Endothelial cell of umbilical vein (primary cell): ENCODE measurements around the gene TXNRD2. TPM values are rescaled to one million over a fixed set of nuclear protein-coding genes. Genes with fewer than 3 reads are reported as not detected.
"Not testable (repeated sequence)": the region's sequence is repeated elsewhere in the genome, so short reads cannot be mapped to it uniquely, and the experiment has no call there.

Experiments used
- BruUV-seq: library from RNA; stranded (reverse); fragments of 400-500 nt; replicated peaks from 2 replicates; lab custom pipeline; 2021; lab: Mats Ljungman, UMichigan
- CTCF ChIA-PET: fragments of 300-600, 350-600 bp; sonication (Branson Sonifier 250); formaldehyde crosslinking; loops from one replicate; lab custom pipeline; 2021; ENCODE audit warnings: antibody characterized with exemption, inconsistent platforms; lab: Charles Lee
- POLR2A ChIA-PET: fragments of 300-600, 350-600 bp; sonication (Branson Sonifier 250); formaldehyde crosslinking; loops from one replicate; lab custom pipeline; 2021; ENCODE audit warnings: antibody characterized with exemption, inconsistent platforms; lab: Charles Lee
- DNase-seq: peaks from one replicate; pipeline ENCODE4 v3.0.0-alpha.2; 2011; ENCODE audit warnings: low read depth, low spot score
- FAIRE-seq: peaks from 2 replicates; lab custom pipeline; 2011; peaks lifted over from hg19 to GRCh38; lab: Jason Lieb, UNC
- H2AFZ ChIP-seq: 2 replicates; pipeline ENCODE4 v1.6.0; 2012; ENCODE audit warnings: low read depth, low read length, control low read depth, inconsistent platforms
- H3K27ac ChIP-seq: 2 replicates; pipeline ENCODE4 v1.5.1; 2011; ENCODE audit warnings: low read depth, mild to moderate bottlenecking, control low read depth, low read length, moderate library complexity; ENCODE audit not compliant: insufficient read depth
- H3K27me3 ChIP-seq, 2 experiments: 2 replicates each; pipeline versions ENCODE4 v1.6.0 to v1.6.1; 2011; ENCODE audit warnings: low read length in 2 of 2, mixed read lengths in 1 of 2; ENCODE audit not compliant: control insufficient read depth in 2 of 2, insufficient read depth in 2 of 2
- H3K36me3 ChIP-seq, 2 experiments: 2 replicates in 1 of 2; 3 replicates in 1 of 2; pipeline ENCODE4 v1.5.1; 2011; ENCODE audit warnings: low read length in 2 of 2, mild to moderate bottlenecking in 1 of 2, moderate library complexity in 1 of 2; ENCODE audit not compliant: control insufficient read depth in 2 of 2, insufficient read depth in 2 of 2; ENCODE audit errors: extremely low read depth in 1 of 2
- H3K4me1 ChIP-seq: 3 replicates; pipeline ENCODE4 v1.5.1; 2011; ENCODE audit warnings: mild to moderate bottlenecking, low read length; ENCODE audit not compliant: control insufficient read depth, insufficient read depth; ENCODE audit errors: extremely low read depth
- H3K4me2 ChIP-seq: 2 replicates; pipeline ENCODE4 v1.6.1; 2011; ENCODE audit warnings: low read length, control low read depth, mixed read lengths; ENCODE audit not compliant: insufficient read depth
- H3K4me3 ChIP-seq, 3 experiments: fragments of 200-600 bp in 1 of 3; sonication (generic), shearing (Covaris generic) in 1 of 3; replicated peaks in 1 of 3; 2 replicates each; pipeline ENCODE4 v1.5.1; 2011 to 2016; ENCODE audit warnings: control low read depth in 3 of 3, low read length in 3 of 3, mild to moderate bottlenecking in 2 of 3, inconsistent platforms in 1 of 3, low read depth in 1 of 3, moderate library complexity in 1 of 3; ENCODE audit not compliant: insufficient read depth in 1 of 3
- H3K79me2 ChIP-seq: 2 replicates; pipeline ENCODE4 v1.6.0; 2012; ENCODE audit warnings: low read length, inconsistent platforms; ENCODE audit not compliant: control insufficient read depth, insufficient read depth
- H3K9ac ChIP-seq: replicated peaks from 2 replicates; pipeline ENCODE3; 2011; ENCODE audit warnings: low read length, control low read depth; ENCODE audit not compliant: insufficient read depth; ENCODE audit errors: extremely low read depth
- H3K9me1 ChIP-seq: replicated peaks from 3 replicates; pipeline ENCODE4 v1.6.0; 2011; ENCODE audit warnings: mild to moderate bottlenecking, low read length; ENCODE audit not compliant: control insufficient read depth, insufficient read depth; ENCODE audit errors: extremely low read depth
- H3K9me3 ChIP-seq: replicated peaks from 2 replicates; pipeline ENCODE4 v1.5.1; 2012; ENCODE audit warnings: low read length, inconsistent platforms; ENCODE audit not compliant: control insufficient read depth, insufficient read depth
- H4K20me1 ChIP-seq: replicated peaks from 2 replicates; pipeline ENCODE3; 2011; ENCODE audit warnings: mild to moderate bottlenecking, low read length; ENCODE audit not compliant: control insufficient read depth, insufficient read depth; ENCODE audit errors: extremely low read depth
- EZH2 ChIP-seq: IDR thresholded peaks from 2 replicates; pipeline ENCODE4 v1.6.1; 2012; ENCODE audit warnings: borderline replicate concordance, low read depth, mild to moderate bottlenecking, moderate library complexity, low read length, inconsistent platforms; ENCODE audit not compliant: severe bottlenecking
- FOS ChIP-seq: IDR thresholded peaks from 2 replicates; pipeline ENCODE4 v1.6.1; 2011; ENCODE audit warnings: mild to moderate bottlenecking, low read length, moderate library complexity, borderline replicate concordance; ENCODE audit not compliant: insufficient read depth
- GATA2 ChIP-seq: IDR thresholded peaks from 2 replicates; pipeline ENCODE4 v1.7.0; 2011; ENCODE audit warnings: low read depth, mild to moderate bottlenecking, moderate library complexity, mixed read lengths, low read length; ENCODE audit not compliant: insufficient read length, insufficient read depth
- JUN ChIP-seq: IDR thresholded peaks from 2 replicates; pipeline ENCODE4 v1.6.1; 2011; ENCODE audit warnings: borderline replicate concordance, low read depth; ENCODE audit not compliant: insufficient read length, insufficient read depth
- MYC ChIP-seq: IDR thresholded peaks from one replicate; pipeline ENCODE4 v1.6.1; 2011; ENCODE audit warnings: mild to moderate bottlenecking, low read depth, low read length
- POLR2A ChIP-seq: IDR thresholded peaks from 2 replicates; pipeline ENCODE4 v1.6.1; 2012; ENCODE audit warnings: low read depth, mild to moderate bottlenecking, control low read depth, low read length
- POLR2AphosphoS5 ChIP-seq: IDR thresholded peaks from 2 replicates; pipeline ENCODE4 v1.6.1; 2012; ENCODE audit warnings: low read depth, mild to moderate bottlenecking, control low read depth, low read length, moderate library complexity; ENCODE audit not compliant: insufficient read depth
- dilution Hi-C: fragments of 300-500 bp; cut with MboI; formaldehyde crosslinking; loops from one replicate; pipeline ENCODE4 v1.15.0; 2019; ENCODE audit warnings: low sequenced_read_pairs; ENCODE audit not compliant: extremely low pct_ligation_motif_present
- intact Hi-C: fragments of 100-400 bp; cut with micrococcal nuclease; formaldehyde crosslinking; loops from one replicate; pipeline ENCODE4 v1.10.0; 2022
- polyA plus RNA-seq, 4 experiments: library from polyadenylated mRNA; depleted of rRNA in 3 of 4; stranded (reverse) in 3 of 4; unstranded in 1 of 4; fragments of >200 nt; gene quantifications; 2 replicates each; pipeline versions ENCODE4 v1.2.1 to v1.2.3, GENCODE V29; 2011 to 2012; ENCODE audit warnings: missing spikeins in 1 of 4
- total RNA-seq: library from RNA; stranded (reverse); gene quantifications from 2 replicates; pipeline ENCODE4 v1.2.3, GENCODE V29; 2021
- TF ChIP-seq, protein P1 (sequence below), 2 donors: IDR thresholded peaks; 1 replicate in 1 of 2; 2 replicates in 1 of 2; pipeline ENCODE4 v1.5.1; 2011; ENCODE audit warnings: low read length in 2 of 2, mild to moderate bottlenecking in 2 of 2, moderate library complexity in 2 of 2, control low read depth in 1 of 2, inconsistent platforms in 1 of 2, low read depth in 1 of 2; ENCODE audit not compliant: insufficient read depth in 1 of 2; ENCODE audit errors: extremely low read depth in 1 of 2
- TF ChIP-seq, protein P2 (sequence below): IDR thresholded peaks from 2 replicates; pipeline ENCODE4 v1.6.1; 2011; ENCODE audit not compliant: insufficient read depth, insufficient read length

Gene TXNRD2
- total and polyA plus RNA-seq, 2 donors (not counting 3 experiments of a cell fraction or from before 2014, with no cell fraction given) = 211 to 440 TPM

DNA sequence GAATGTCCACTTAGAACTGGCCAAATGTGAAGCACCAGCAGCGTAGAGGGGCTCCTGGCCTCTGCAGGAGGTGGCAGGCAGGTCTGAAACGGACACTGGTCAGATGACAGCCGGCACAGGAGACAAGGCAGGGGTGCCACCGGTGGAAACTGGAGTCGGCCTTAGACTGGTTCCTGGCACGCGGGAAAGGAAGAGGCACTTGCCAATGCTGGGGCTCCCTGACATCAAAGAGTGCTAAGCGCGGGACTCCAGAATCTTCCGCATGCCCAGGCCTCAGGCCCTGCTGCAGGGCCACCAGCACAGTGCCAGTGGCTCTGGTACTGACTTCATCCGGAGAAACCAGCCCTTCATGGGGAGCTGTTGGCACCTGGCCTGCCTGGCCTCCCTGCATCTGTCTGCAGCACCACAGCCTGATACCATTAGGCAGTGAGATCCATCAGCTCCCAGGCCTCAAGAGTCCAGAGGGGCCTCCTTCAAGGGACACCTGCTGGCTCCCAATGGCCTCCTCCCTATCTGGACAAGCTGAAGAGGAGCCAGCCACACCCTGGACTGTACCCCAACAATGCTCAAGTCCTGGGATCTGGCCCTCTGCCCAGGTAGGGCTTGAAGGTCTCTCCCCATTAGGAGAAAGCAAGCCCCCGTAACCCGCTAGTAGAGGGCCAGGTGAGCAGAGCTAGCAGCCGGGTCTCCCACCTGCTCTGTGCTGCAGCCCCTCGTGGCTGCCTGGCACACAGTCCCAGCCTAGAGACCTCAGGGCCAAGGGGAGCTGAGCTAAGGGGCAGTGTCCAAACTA lies 57.3 kb downstream of the TXNRD2 start:
- no peaks in the 10 kb centered on the region for H4K20me1 ChIP-seq
- no peaks in the 10 kb centered on the region for H3K36me3 ChIP-seq
- H3K27ac ChIP-seq = no peak overlapping the region
- CTCF ChIA-PET = interaction anchor here (1.0 to 1.9 kb wide), 2 partner anchors 26 to 154 kb away, joined by 4 to 6 read pairs; no protein-coding TSS in a partner anchor
- no peak overlapping the region for H3K4me2 ChIP-seq
- H3K9me1 ChIP-seq = no peaks in the 10 kb centered on the region
- TF ChIP-seq JUN = no peak
- TF ChIP-seq POLR2A = no peak
- no peak for TF ChIP-seq EZH2
- TF ChIP-seq, protein P1, sequence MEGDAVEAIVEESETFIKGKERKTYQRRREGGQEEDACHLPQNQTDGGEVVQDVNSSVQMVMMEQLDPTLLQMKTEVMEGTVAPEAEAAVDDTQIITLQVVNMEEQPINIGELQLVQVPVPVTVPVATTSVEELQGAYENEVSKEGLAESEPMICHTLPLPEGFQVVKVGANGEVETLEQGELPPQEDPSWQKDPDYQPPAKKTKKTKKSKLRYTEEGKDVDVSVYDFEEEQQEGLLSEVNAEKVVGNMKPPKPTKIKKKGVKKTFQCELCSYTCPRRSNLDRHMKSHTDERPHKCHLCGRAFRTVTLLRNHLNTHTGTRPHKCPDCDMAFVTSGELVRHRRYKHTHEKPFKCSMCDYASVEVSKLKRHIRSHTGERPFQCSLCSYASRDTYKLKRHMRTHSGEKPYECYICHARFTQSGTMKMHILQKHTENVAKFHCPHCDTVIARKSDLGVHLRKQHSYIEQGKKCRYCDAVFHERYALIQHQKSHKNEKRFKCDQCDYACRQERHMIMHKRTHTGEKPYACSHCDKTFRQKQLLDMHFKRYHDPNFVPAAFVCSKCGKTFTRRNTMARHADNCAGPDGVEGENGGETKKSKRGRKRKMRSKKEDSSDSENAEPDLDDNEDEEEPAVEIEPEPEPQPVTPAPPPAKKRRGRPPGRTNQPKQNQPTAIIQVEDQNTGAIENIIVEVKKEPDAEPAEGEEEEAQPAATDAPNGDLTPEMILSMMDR (IDR thresholded peaks at IDR 0.05; ENCODE audit: extremely low read depth in 1 of 2, insufficient read depth in 1 of 2, low read depth in 1 of 2, low read length in 2 of 2) = no peak
- TF ChIP-seq GATA2 = no peak
- no peak for TF ChIP-seq MYC
- no peak for TF ChIP-seq FOS
- no peak for TF ChIP-seq POLR2AphosphoS5
- TF ChIP-seq, protein P2, sequence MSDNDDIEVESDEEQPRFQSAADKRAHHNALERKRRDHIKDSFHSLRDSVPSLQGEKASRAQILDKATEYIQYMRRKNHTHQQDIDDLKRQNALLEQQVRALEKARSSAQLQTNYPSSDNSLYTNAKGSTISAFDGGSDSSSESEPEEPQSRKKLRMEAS = no peak
- no peaks in the 10 kb centered on the region for H3K9me3 ChIP-seq
- no peak overlapping the region for H3K9ac ChIP-seq
- FAIRE-seq (no peak), DNase-seq (no peak)
- intact Hi-C loops = no loop called here
- no TSS peak for BruUV-seq
- no peak overlapping the region for H2AFZ ChIP-seq
- H3K4me3 ChIP-seq = no peak overlapping the region
- H3K4me1 ChIP-seq = peaks cover 66% of the 10 kb centered on the region
- H3K79me2 ChIP-seq = peaks cover 19% of the 10 kb centered on the region
- POLR2A ChIA-PET = no interaction called here
- no peaks in the 10 kb centered on the region for H3K27me3 ChIP-seq
- dilution Hi-C loops = no loop called here

GRCh38 chr22:19883446-19883845 lies 58.2 kb downstream of the TXNRD2 start:
- BruUV-seq, H3K9me1 ChIP-seq, intact Hi-C loops, H3K4me2 ChIP-seq, H3K27me3 ChIP-seq, H3K4me3 ChIP-seq, H3K36me3 ChIP-seq, H2AFZ ChIP-seq, H3K9me3 ChIP-seq, H4K20me1 ChIP-seq, POLR2A ChIA-PET, dilution Hi-C loops, H3K9ac ChIP-seq, DNase-seq: not testable (repeated sequence)
- Histone ChIP-seq H3K4me1 (peaks cover 69% of the 10 kb centered on the region), H3K79me2 (peaks cover 28% of the 10 kb centered on the region), H3K27ac (peak overlapping the region; percentile 94)
- CTCF ChIA-PET = interaction anchor here (1.9 kb wide), 1 partner anchor 27 kb away, joined by 6 read pairs; no protein-coding TSS in a partner anchor
- peak; percentile 24 for FAIRE-seq
